M059J (cell line): ENCODE results near the gene GLDN. TPM values are rescaled to one million over a fixed set of nuclear protein-coding genes. Genes with fewer than 3 reads are reported as not detected.
A peak's percentile ranks its signal among the peaks of the same experiment; 100 is the strongest.

ENCODE experiments used
- DNase-seq: peaks from one replicate; pipeline ENCODE4 v3.0.0-alpha.2; 2012; ENCODE audit warnings: low read depth
- total RNA-seq: library from RNA; depleted of rRNA; stranded (reverse); fragments of >200 nt; shearing (Covaris generic); gene quantifications from 2 replicates; pipeline ENCODE4 v1.2.3, GENCODE V29; 2014

Gene GLDN
- total RNA-seq, 1 experiment from 2014 or later, result 1.6 TPM

- no peak for DNase-seq
Measured at GRCh38 chr15:51322621-51323296, 18.7 kb upstream of the GLDN start.

GRCh38 chr15:51323749-51324148, 17.7 kb upstream of the GLDN start:
- DNase-seq, result no peak

- DNase-seq, result no peak
Measured at GRCh38 chr15:51325167-51325566, 16.3 kb upstream of the GLDN start.

GRCh38 chr15:51327081-51327480, 14.4 kb upstream of the GLDN start:
- DNase-seq, result no peak

- DNase-seq, result no peak
Measured at GRCh38 chr15:51328926-51329325, 12.5 kb upstream of the GLDN start.

GRCh38 chr15:51331141-51331540, 10.3 kb upstream of the GLDN start:
- no peak for DNase-seq

GRCh38 chr15:51332206-51333147, 9.0 kb upstream of the GLDN start:
- no peak for DNase-seq

GRCh38 chr15:51333571-51333970, 7.9 kb upstream of the GLDN start:
- DNase-seq, result no peak

- DNase-seq, result no peak
Measured at GRCh38 chr15:51334011-51334451, 7.4 kb upstream of the GLDN start.

GRCh38 chr15:51335087-51335486, 6.4 kb upstream of the GLDN start:
- no peak for DNase-seq

GRCh38 chr15:51335538-51336410, 5.7 kb upstream of the GLDN start:
- no peak for DNase-seq

GRCh38 chr15:51338496-51338895, 3.0 kb upstream of the GLDN start, which contains the start of gene CYP19A1:
Gene CYP19A1 (minus strand): TSS chr15:51338596. CDS start chr15:51242912, 95,684 bp downstream.
- DNase-seq, result no peak

- no peak for DNase-seq
Measured at GRCh38 chr15:51342227-51342999, 958 bp downstream of the GLDN start.

- DNase-seq, result no peak
Measured at GRCh38 chr15:51343466-51343865, 2.0 kb downstream of the GLDN start.

GRCh38 chr15:51346136-51346535, 4.7 kb downstream of the GLDN start:
- DNase-seq, result no peak

- peak; percentile 15 for DNase-seq
Measured at GRCh38 chr15:51348688-51349087, 7.2 kb downstream of the GLDN start.

- no peak for DNase-seq
Measured at GRCh38 chr15:51349156-51349844, 7.8 kb downstream of the GLDN start.

- no peak for DNase-seq
Measured at GRCh38 chr15:51350723-51351122, 9.3 kb downstream of the GLDN start.

GRCh38 chr15:51353976-51354375, 12.5 kb downstream of the GLDN start:
- DNase-seq, result no peak

GRCh38 chr15:51355096-51355495, 13.6 kb downstream of the GLDN start:
- DNase-seq, result no peak
